ENCODE data around the gene RPGRIP1. TPM values are rescaled to one million over a fixed set of nuclear protein-coding genes. Genes with fewer than 3 reads are reported as not detected.
A peak's percentile ranks its signal among the peaks of the same experiment; 100 is the strongest.
"Not testable (repeated sequence)": the region's sequence is repeated elsewhere in the genome, so short reads cannot be mapped to it uniquely, and the experiment has no call there.

Gene RPGRIP1
- total RNA-seq, 2 experiments from 2014 or later = not detected

DNA sequence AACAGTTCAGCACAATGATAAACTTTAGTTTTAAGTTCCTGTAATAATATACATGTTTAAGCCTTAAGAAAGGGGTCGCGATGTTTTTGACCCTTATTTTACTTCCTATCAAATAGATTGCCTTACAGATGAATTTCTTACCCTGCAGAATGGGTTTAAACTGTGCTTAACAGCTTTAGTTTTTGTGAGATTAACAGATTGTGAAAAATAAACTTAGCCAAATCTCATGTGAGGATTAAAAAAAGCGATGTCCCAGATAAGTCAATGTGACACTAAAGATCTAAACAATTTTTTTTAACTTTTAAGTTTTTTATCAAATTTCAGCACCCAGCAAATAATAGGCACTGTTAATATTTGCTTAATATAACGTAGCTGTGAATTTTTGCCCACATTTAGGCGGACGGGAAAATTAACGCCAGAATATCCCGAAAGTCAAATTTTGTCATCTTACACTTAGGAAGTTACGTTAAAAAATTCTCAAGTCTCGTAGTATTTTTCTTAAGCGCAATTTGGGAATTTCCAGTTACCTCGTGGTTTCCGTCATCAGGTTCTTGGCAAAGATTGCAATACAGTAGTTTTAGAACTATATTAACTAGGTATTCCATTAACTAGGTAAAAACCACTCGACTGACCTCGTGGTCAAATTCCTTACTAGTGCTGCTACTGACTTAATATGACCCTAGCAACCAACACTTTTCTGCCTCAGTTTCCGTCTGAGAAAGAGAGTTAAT lies 11.8 kb upstream of the RPGRIP1 start:
- no peaks in the 10 kb centered on the region for H3K27me3 Mint-ChIP-seq
- POLR2A ChIA-PET = interaction anchor here (0.6 to 6.4 kb wide), 11 partner anchors 9 to 243 kb away, joined by 3 to 102 read pairs (median 6); partner anchors contain the start of genes METTL3 and SUPT16H
- H3K27ac Mint-ChIP-seq = peak overlapping the region; percentile 100
- no peak for TF ChIP-seq CTCF (IDR thresholded peaks at IDR 0.05)
- DNase-seq (no peak), ATAC-seq (no peak)
- no peaks in the 10 kb centered on the region for H3K9me3 Mint-ChIP-seq
- intact Hi-C loops (cut with micrococcal nuclease) = loop anchor here (2.0 to 10.0 kb wide), 3 partner anchors 39 to 1277 kb away; partner anchors contain the start of gene SUPT16H
- CTCF ChIA-PET = no interaction called here
- H3K4me3 Mint-ChIP-seq = peak overlapping the region; percentile 94
- peaks cover 38% of the 10 kb centered on the region for H3K4me1 Mint-ChIP-seq (ENCODE audit: low read depth)
- peaks cover 61% of the 10 kb centered on the region for H3K36me3 Mint-ChIP-seq (ENCODE audit: low read depth)

DNA sequence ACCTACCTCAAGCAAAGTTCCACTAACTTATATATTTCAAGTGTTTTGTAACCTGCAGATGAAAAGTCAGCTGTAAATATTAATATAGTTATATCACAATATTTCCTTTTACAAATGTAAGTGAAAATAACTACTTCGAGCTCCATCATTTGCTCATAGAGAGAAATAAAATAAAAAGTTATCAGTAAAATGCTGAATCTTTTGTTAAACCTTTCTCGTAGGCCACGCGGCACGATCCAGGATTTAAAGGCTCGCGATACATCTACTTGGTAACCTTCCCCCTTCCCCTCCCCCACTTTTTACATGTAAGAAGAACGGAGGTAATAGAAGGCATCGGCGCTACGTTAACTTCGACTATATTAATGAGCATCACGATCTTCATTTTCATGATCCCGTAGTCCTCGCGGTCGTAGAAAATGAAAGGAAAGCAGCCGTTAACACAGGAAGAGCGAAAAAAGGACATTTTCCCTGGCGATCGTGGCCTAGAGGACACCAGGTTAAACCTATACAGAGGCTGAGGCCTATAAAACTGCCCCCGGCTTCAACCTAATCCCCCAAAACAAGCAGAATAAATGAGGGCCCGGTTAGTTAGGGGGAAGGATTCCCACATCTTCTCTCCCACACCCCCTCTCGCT lies 11.1 kb upstream of the RPGRIP1 start:
- H3K27ac Mint-ChIP-seq = peak overlapping the region; percentile 100
- H3K36me3 Mint-ChIP-seq (ENCODE audit: low read depth) = peaks cover 54% of the 10 kb centered on the region
- ATAC-seq (no peak), DNase-seq (peak; percentile 60)
- POLR2A ChIA-PET = interaction anchor here (0.8 to 6.4 kb wide), 10 partner anchors 9 to 242 kb away, joined by 3 to 102 read pairs (median 6); partner anchors contain the start of genes METTL3 and SUPT16H
- H3K4me3 Mint-ChIP-seq = peak overlapping the region; percentile 94
- no peaks in the 10 kb centered on the region for H3K27me3 Mint-ChIP-seq
- H3K9me3 Mint-ChIP-seq = no peaks in the 10 kb centered on the region
- peaks cover 31% of the 10 kb centered on the region for H3K4me1 Mint-ChIP-seq (ENCODE audit: low read depth)
- CTCF ChIA-PET = no interaction called here
- intact Hi-C loops (cut with micrococcal nuclease) = loop anchor here (2.0 to 10.0 kb wide), 3 partner anchors 39 to 1276 kb away; partner anchors contain the start of gene SUPT16H
- no peak for TF ChIP-seq CTCF (IDR thresholded peaks at IDR 0.05)

GRCh38 chr14:21269252-21270046 lies 10.4 kb upstream of the RPGRIP1 start, which contains the start of gene HNRNPC:
Gene HNRNPC, minus strand, starts transcription at chr14:21269442. Its CDS starts 35,249 bp downstream, at chr14:21234193.
- peak within 1 kb of the TSS; percentile 94 for H3K4me3 Mint-ChIP-seq
- intact Hi-C loops (cut with micrococcal nuclease) = loop anchor here (2.0 to 10.0 kb wide), 3 partner anchors 38 to 1275 kb away; partner anchors contain the start of gene SUPT16H
- no peaks in the 10 kb centered on the region for H3K27me3 Mint-ChIP-seq
- H3K27ac Mint-ChIP-seq = peak within 1 kb of the TSS; percentile 100
- ATAC-seq = peak; percentile 90
- CTCF ChIA-PET = no interaction called here
- DNase-seq = peak; percentile 100
- TF ChIP-seq CTCF (IDR thresholded peaks at IDR 0.05) = no peak
- peaks cover 24% of the 10 kb centered on the region for H3K4me1 Mint-ChIP-seq (ENCODE audit: low read depth)
- H3K36me3 Mint-ChIP-seq (ENCODE audit: low read depth) = peaks cover 48% of the 10 kb centered on the region
- POLR2A ChIA-PET = interaction anchor here (0.6 to 6.4 kb wide), 3 partner anchors 14 to 40 kb away, joined by 3 to 102 read pairs (median 4); no protein-coding TSS in a partner anchor
- H3K9me3 Mint-ChIP-seq = no peaks in the 10 kb centered on the region

DNA sequence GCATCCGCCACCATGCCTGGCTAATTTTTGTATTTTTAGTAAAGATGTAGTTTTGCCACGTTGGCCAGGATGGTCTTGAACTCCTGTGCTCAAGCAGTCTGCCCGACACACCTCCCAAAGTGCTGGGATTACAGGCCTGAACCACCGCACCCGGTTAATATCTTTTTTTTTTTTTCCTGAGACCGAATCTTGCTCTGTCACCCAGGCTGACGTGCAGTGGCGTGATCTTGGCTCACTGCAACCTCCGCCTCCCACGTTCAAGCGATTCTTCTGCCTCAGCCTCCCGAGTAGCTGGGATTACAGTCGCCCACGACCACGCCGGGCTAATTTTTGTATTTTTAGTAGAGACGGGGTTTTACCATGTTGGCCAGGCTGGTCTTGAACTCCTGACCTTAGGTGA lies 7.2 kb upstream of the RPGRIP1 start:
- H3K4me3 Mint-ChIP-seq; ATAC-seq; intact Hi-C loops (cut with micrococcal nuclease); CTCF ChIA-PET; H3K4me1 Mint-ChIP-seq (ENCODE audit: low read depth); DNase-seq; H3K27ac Mint-ChIP-seq; H3K9me3 Mint-ChIP-seq; H3K27me3 Mint-ChIP-seq: not testable (repeated sequence)
- POLR2A ChIA-PET = interaction anchor here (4.9 kb wide), 1 partner anchor 8 kb away, joined by 14 read pairs; no protein-coding TSS in a partner anchor
- peaks cover 17% of the 10 kb centered on the region for H3K36me3 Mint-ChIP-seq (ENCODE audit: low read depth)

All from activated CD8-positive, alpha-beta T cell treated with anti-CD3 and anti-CD28 coated beads for 36 hours (primary cell).